ENCODE data around the gene PRSS33. TPM values are rescaled to one million over a fixed set of nuclear protein-coding genes. Genes with fewer than 3 reads are reported as not detected.
A peak's percentile ranks its signal among the peaks of the same experiment; 100 is the strongest.

The PRSS33 gene
- total RNA-seq, 1 donor from 2014 or later, result 0.39 TPM

DNA sequence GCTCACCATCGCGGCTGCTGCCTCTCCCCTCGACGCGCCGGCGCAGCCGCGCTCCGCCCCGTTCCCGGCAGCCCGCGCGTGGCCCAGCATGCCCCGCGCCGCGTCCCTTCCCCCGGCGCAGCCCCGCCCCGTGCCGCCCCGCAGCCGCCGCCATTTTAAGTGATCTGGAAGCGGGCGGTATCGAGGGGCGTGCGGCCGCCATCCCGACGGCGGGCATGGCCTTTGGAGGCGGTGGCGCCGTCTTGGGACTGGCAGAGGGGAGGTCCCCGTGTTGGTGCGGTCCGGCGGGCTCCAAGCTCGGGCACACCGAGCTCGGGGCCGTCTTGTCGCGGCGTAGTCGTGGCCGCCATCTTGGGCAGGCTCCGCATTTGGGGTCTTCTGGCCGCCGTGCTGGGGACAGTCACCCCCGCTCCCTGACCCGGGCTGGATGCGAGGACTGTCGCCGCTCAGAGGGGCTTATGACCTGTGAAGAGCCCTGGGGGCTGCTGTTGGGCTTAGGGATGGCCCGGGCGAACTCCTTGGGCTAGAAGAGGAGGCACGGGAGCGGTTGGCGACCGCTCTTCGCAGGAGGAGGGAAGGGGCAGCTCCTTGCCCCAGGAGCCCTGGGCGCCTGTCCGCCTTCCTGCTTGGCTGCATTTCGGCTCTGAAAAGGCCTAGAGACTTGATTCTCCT is 10.0 kb downstream of the PRSS33 start, which contains the start of gene ELOB:
TSS of gene ELOB (minus strand) at position 50 of the 672 bp plus-strand sequence. CDS start at position 9, 41 bp downstream.
- peaks cover 19% of the 10 kb centered on the region for H3K4me1 Mint-ChIP-seq (ENCODE audit: unreplicated experiment)
- H3K36me3 Mint-ChIP-seq, result peaks cover 10% of the 10 kb centered on the region
- H3K4me3 Mint-ChIP-seq, result peak within 1 kb of the TSS; percentile 97
- TF ChIP-seq, protein P1, sequence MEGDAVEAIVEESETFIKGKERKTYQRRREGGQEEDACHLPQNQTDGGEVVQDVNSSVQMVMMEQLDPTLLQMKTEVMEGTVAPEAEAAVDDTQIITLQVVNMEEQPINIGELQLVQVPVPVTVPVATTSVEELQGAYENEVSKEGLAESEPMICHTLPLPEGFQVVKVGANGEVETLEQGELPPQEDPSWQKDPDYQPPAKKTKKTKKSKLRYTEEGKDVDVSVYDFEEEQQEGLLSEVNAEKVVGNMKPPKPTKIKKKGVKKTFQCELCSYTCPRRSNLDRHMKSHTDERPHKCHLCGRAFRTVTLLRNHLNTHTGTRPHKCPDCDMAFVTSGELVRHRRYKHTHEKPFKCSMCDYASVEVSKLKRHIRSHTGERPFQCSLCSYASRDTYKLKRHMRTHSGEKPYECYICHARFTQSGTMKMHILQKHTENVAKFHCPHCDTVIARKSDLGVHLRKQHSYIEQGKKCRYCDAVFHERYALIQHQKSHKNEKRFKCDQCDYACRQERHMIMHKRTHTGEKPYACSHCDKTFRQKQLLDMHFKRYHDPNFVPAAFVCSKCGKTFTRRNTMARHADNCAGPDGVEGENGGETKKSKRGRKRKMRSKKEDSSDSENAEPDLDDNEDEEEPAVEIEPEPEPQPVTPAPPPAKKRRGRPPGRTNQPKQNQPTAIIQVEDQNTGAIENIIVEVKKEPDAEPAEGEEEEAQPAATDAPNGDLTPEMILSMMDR (conservative IDR thresholded peaks at IDR 0.05), result no peak
- peak; percentile 93 for DNase-seq (ENCODE audit: extremely low spot score, unreplicated experiment)
- peaks cover 3% of the 10 kb centered on the region for H3K27me3 Mint-ChIP-seq
- peak within 1 kb of the TSS; percentile 99 for H3K27ac Mint-ChIP-seq
- H3K9me3 Mint-ChIP-seq, result no peaks in the 10 kb centered on the region

DNA sequence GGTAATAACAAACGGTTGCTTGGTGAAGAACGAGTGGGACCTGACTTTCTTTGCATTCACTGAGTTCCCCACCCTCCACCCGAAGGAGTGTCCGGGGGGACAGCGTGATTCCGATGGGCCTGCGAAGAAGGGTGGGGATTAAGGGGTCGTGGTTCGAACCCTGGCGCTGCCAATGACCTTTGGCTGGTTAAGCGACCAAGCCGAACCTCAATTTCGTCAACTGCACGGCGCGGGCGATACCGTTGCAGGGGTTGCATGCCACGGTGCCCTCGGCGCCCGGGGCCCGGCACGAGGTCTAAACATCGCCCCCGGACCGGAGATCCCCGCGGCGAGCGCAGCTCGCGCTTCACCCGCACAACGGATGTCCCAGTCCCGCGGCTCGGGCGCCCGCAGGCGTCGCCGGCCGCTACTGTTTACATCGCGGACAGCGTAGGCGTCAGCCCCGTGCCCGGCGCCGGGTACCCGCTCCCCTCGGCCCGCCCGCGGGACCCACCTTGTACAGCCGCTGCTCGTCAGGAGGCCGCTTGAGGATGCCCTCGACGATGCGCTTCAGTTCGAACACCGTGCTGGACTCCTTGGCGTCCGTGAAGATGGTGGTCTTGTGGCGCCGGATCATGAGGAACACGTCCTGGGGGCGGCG is 10.7 kb downstream of the PRSS33 start:
- Mint-ChIP-seq H3K4me3 (peak overlapping the region; percentile 97), H3K27ac (peak overlapping the region; percentile 96), H3K27me3 (peaks cover 3% of the 10 kb centered on the region), H3K4me1 (ENCODE audit: unreplicated experiment) (peaks cover 19% of the 10 kb centered on the region), H3K9me3 (no peaks in the 10 kb centered on the region), H3K36me3 (peaks cover 10% of the 10 kb centered on the region)
- TF ChIP-seq, protein P1 (conservative IDR thresholded peaks at IDR 0.05), result no peak
- DNase-seq (ENCODE audit: extremely low spot score, unreplicated experiment), result no peak

DNA sequence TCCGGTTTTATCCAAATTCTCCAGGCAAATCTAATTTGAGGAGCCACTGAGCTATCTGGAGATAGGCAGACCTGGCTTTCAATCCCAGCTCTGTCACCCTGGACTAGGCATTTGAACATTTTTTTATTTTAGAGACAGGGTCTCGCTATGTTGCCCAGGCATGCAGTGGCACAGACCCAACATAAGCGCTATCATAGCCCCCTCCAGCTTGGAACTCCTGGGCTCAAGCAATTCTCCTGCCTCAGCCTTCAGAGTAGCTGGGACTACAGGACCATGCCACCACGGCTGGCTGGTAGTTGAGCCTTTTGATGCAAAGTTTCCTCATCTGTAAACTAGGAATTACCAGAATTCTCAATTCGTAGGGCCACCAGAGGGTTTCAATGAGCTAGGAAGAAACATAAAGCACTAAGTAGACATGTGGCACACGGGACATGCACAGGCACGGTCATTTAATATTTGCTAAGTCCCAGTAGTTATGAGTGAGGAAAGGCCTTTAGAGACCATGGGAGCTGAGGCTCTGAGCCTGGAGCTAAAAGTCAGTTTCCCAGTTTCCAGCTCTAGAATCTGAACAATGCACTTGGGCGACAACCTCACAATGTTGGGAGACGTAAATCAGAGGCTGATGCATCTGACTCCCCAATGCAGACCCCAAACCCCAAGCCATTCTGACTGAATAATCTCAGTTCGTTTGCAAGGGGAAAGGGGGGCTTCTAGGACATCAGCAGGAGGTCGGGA is 11.4 kb downstream of the PRSS33 start:
- no peaks in the 10 kb centered on the region for H3K9me3 Mint-ChIP-seq
- peaks cover 19% of the 10 kb centered on the region for H3K4me1 Mint-ChIP-seq (ENCODE audit: unreplicated experiment)
- H3K4me3 Mint-ChIP-seq, result peak overlapping the region; percentile 97
- peak overlapping the region; percentile 96 for H3K27ac Mint-ChIP-seq
- H3K36me3 Mint-ChIP-seq, result peaks cover 10% of the 10 kb centered on the region
- peaks cover 3% of the 10 kb centered on the region for H3K27me3 Mint-ChIP-seq
- no peak for DNase-seq (ENCODE audit: extremely low spot score, unreplicated experiment)
- TF ChIP-seq, protein P1 (conservative IDR thresholded peaks at IDR 0.05), result no peak

DNA sequence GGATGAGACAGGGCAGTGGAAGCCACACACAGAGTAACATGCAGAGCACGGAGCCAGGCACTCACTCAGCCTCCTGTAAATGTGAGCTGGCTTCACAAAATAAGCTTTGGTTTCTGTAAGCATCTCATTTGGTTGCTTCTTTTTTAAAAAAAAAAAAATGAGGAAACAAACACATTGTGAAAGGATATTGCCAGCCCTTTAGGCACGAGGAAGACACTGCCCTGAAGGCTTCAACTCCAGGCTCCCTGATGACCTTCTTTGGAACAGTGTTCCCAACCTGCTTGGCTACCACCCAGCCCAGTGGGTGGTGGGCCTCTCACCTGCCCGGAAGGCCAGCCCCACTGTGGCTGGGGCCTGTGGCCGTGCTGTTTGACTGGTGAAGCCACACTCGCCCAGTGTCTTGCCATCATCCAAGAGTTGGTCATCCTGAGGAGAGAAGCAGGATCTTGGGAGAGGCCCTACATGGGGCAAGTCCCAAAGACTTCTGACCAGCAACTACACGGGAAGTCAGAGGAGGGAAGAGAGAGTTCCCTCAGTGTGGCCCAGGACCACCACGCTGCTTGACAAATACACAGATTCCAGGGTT is 12.1 kb downstream of the PRSS33 start:
- H3K4me3 Mint-ChIP-seq, result peak overlapping the region; percentile 97
- H3K36me3 Mint-ChIP-seq, result peaks cover 10% of the 10 kb centered on the region
- TF ChIP-seq, protein P1 (conservative IDR thresholded peaks at IDR 0.05), result no peak
- H3K27me3 Mint-ChIP-seq, result peaks cover 3% of the 10 kb centered on the region
- H3K9me3 Mint-ChIP-seq, result no peaks in the 10 kb centered on the region
- DNase-seq (ENCODE audit: extremely low spot score, unreplicated experiment), result no peak
- peaks cover 17% of the 10 kb centered on the region for H3K4me1 Mint-ChIP-seq (ENCODE audit: unreplicated experiment)
- H3K27ac Mint-ChIP-seq, result no peak overlapping the region

DNA sequence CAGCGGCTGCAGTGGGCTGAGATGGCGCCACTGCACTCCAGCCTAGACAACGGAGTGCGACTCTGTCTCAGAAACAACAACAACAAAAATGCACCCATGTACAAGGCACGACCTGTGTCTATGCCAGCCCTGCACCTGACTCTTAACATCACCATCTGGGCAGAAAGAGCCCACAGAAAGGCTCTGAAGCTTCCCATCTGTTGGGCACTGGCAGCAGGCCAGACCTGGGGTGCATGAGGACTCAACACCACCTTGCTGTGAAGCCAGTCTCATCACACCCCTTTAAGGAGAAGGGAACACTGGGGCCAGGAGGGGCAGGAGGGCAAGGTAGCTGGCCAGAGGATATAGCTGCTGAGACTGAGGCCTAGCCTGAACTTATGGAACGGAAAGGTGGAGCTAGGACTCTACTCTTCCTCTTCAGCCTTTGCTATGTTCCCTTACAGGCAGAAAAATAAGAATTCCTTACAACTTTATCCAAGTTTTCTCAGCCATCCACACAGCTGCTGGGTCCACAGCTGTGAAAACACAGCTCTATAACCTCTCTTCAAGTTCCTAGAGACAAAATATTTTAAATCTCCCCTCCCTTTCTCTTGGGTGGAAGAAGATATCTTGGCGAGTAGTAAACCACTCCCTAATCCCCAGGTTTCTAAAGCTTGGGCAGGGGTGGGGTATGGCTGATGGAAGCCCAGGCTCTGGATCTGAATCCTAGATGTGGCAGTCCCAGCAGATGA is 13.0 kb downstream of the PRSS33 start:
- Mint-ChIP-seq H3K4me3 (no peak overlapping the region), H3K27me3 (peaks cover 3% of the 10 kb centered on the region), H3K27ac (peak overlapping the region; percentile 29), H3K36me3 (peaks cover 14% of the 10 kb centered on the region), H3K4me1 (ENCODE audit: unreplicated experiment) (peaks cover 19% of the 10 kb centered on the region), H3K9me3 (no peaks in the 10 kb centered on the region)
- DNase-seq (ENCODE audit: extremely low spot score, unreplicated experiment), result no peak
- TF ChIP-seq, protein P1 (conservative IDR thresholded peaks at IDR 0.05), result no peak

All from type B pancreatic cell (in vitro differentiated cells).